ENCODE results near the gene SLC2A9.
"Not testable (repeated sequence)": the region's sequence is repeated elsewhere in the genome, so short reads cannot be mapped to it uniquely, and the experiment has no call there.

SLC2A9 gene

GRCh38 chr4:9808077-9808476, 213.2 kb downstream of the SLC2A9 start:
- DNase-seq = no peak

GRCh38 chr4:9804918-9805317, 216.4 kb downstream of the SLC2A9 start:
- DNase-seq = no peak

- DNase-seq = no peak
These were observed 220.4 kb downstream of the SLC2A9 start for GRCh38 chr4:9800848-9801247.

- not testable (repeated sequence) for DNase-seq
These were observed 224.7 kb downstream of the SLC2A9 start for GRCh38 chr4:9796641-9797040.

- DNase-seq = no peak
These were observed 228.9 kb downstream of the SLC2A9 start for GRCh38 chr4:9792381-9792780.

- not testable (repeated sequence) for DNase-seq
These were observed 235.4 kb downstream of the SLC2A9 start for GRCh38 chr4:9785891-9786290.

- DNase-seq = no peak
These were observed 239.2 kb downstream of the SLC2A9 start for GRCh38 chr4:9782136-9782436.

GRCh38 chr4:9781343-9782135, 239.8 kb downstream of the SLC2A9 start, which contains the start of gene DRD5:
Gene DRD5 (plus strand): TSS chr4:9781634. CDS start chr4:9782030, 396 bp downstream.
- no peak for DNase-seq

Measured in activated naive CD4-positive, alpha-beta T cell treated with anti-CD3 and anti-CD28 coated beads, Interleukin-2, amount 50 U/mL, for 16 hours (primary cell).